ENCODE measurements around the gene PIP5K1C. TPM values are rescaled to one million over a fixed set of nuclear protein-coding genes. Genes with fewer than 3 reads are reported as not detected.

The PIP5K1C gene
- polyA plus RNA-seq, 1 donor from 2014 or later: 7.1 TPM

GRCh38 chr19:3684817-3685410 is 15.4 kb downstream of the PIP5K1C start:
- Histone ChIP-seq H3K9me3 (ENCODE audit: low read length) (no peaks in the 10 kb centered on the region), H3F3A (ENCODE audit: insufficient read depth, low read length, poor library complexity, severe bottlenecking) (no peaks in the 10 kb centered on the region), H3K27me3 (ENCODE audit: insufficient read depth, low read depth, low read length) (no peaks in the 10 kb centered on the region), H4K20me1 (ENCODE audit: insufficient read depth) (no peaks in the 10 kb centered on the region), H3K4me3 (ENCODE audit: low read length) (no peak overlapping the region), H3K36me3 (ENCODE audit: insufficient read depth, low read length) (no peaks in the 10 kb centered on the region), H3K27ac (ENCODE audit: low read length) (no peak overlapping the region), H2AFZ (ENCODE audit: low read depth, low read length) (no peak overlapping the region), H3K79me2 (replicated peaks; ENCODE audit: insufficient read depth, low read length) (peaks cover 4% of the 10 kb centered on the region), H3K9ac (ENCODE audit: low read length) (no peak overlapping the region), H3K9me2 (ENCODE audit: insufficient read depth, low read length) (no peaks in the 10 kb centered on the region), H3K4me2 (ENCODE audit: low read length) (no peak overlapping the region)
- TF ChIP-seq MXI1 (conservative IDR thresholded peaks at IDR 0.05; ENCODE audit: poor library complexity, severe bottlenecking) (no peak), EP300 (conservative IDR thresholded peaks at IDR 0.05; ENCODE audit: poor library complexity, severe bottlenecking) (no peak), TAF1 (IDR thresholded peaks at IDR 0.05; ENCODE audit: low read depth) (no peak), RAD21 (conservative IDR thresholded peaks at IDR 0.05) (no peak), EZH2 (IDR thresholded peaks at IDR 0.05; ENCODE audit: borderline replicate concordance, insufficient read depth, low read length, poor library complexity, severe bottlenecking) (no peak), SMC3 (conservative IDR thresholded peaks at IDR 0.05; ENCODE audit: poor library complexity) (no peak), REST (IDR thresholded peaks at IDR 0.05; ENCODE audit: borderline replicate concordance) (no peak), CTCF (IDR thresholded peaks at IDR 0.05; ENCODE audit: poor library complexity, severe bottlenecking) (no peak), POLR2AphosphoS5 (IDR thresholded peaks at IDR 0.05) (no peak)

DNA sequence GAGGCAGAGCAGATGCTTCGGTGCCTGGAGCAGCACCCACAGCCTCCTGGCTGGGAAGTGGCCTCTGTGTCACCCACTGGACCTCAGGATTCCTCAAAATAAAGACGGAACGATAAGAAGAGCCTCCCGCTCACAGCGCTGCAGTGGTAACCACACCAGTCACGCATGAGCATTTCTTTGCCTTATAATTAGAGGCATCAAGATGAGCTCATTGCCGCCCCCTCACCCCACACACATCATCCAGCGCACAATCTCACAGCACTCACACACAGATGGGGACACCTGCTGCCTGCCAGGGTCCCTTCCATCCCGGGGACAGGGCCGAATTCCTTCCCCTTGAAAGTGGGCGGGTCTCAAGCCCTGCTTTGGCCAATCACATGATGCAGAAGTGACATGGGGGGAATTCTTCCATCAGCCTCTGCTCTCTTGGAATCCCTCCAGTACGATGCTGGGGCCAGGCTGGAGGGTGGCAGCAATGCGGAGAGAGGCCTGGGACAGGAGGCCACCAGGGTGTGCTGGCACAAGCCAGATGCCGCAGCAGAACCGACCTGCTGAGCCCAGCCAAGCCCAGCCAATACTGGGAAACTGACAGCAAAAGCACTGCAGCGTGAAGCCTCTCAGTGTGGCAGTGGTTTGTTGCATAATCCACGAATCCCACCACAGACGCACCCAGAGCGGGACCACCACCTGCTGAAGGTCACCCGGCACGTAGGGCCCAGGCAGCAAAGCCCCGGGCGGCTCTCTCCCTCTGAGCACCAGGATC is 16.0 kb downstream of the PIP5K1C start:
- Histone ChIP-seq H3K9me2 (ENCODE audit: insufficient read depth, low read length) (no peaks in the 10 kb centered on the region), H3K4me3 (ENCODE audit: low read length) (no peak overlapping the region), H3F3A (ENCODE audit: insufficient read depth, low read length, poor library complexity, severe bottlenecking) (no peaks in the 10 kb centered on the region), H3K9me3 (ENCODE audit: low read length) (no peaks in the 10 kb centered on the region), H3K36me3 (ENCODE audit: insufficient read depth, low read length) (no peaks in the 10 kb centered on the region), H2AFZ (ENCODE audit: low read depth, low read length) (no peak overlapping the region), H3K79me2 (replicated peaks; ENCODE audit: insufficient read depth, low read length) (no peaks in the 10 kb centered on the region), H3K9ac (ENCODE audit: low read length) (no peak overlapping the region), H3K27ac (ENCODE audit: low read length) (no peak overlapping the region), H4K20me1 (ENCODE audit: insufficient read depth) (no peaks in the 10 kb centered on the region), H3K27me3 (ENCODE audit: insufficient read depth, low read depth, low read length) (no peaks in the 10 kb centered on the region), H3K4me2 (ENCODE audit: low read length) (no peak overlapping the region)
- TF ChIP-seq SMC3 (conservative IDR thresholded peaks at IDR 0.05; ENCODE audit: poor library complexity): no peak
- TF ChIP-seq CTCF (IDR thresholded peaks at IDR 0.05; ENCODE audit: poor library complexity, severe bottlenecking): no peak
- TF ChIP-seq TAF1 (IDR thresholded peaks at IDR 0.05; ENCODE audit: low read depth): no peak
- TF ChIP-seq REST (IDR thresholded peaks at IDR 0.05; ENCODE audit: borderline replicate concordance): no peak
- no peak for TF ChIP-seq MXI1 (conservative IDR thresholded peaks at IDR 0.05; ENCODE audit: poor library complexity, severe bottlenecking)
- TF ChIP-seq EP300 (conservative IDR thresholded peaks at IDR 0.05; ENCODE audit: poor library complexity, severe bottlenecking): no peak
